MM.1S (cell line): Measurements from ENCODE around the gene RNF32.
"Not testable (repeated sequence)": the region's sequence is repeated elsewhere in the genome, so short reads cannot be mapped to it uniquely, and the experiment has no call there.

Source experiments
- DNase-seq: peaks from one replicate; pipeline ENCODE4 v3.0.0-alpha.2; 2015
- H2AFZ ChIP-seq: fragments of 300-600 bp; sonication (generic); 2 replicates; pipeline ENCODE4 v1.6.0; 2016; ENCODE audit warnings: antibody characterized with exemption, low read length
- H3F3A ChIP-seq: fragments of 300-600 bp; sonication (generic); 2 replicates; pipeline ENCODE4 v1.6.1; 2016; ENCODE audit warnings: mild to moderate bottlenecking, antibody characterized with exemption, low read length, moderate library complexity, mixed read lengths; ENCODE audit not compliant: insufficient read depth
- H3K27ac ChIP-seq: fragments of 300-600 bp; sonication (generic); 2 replicates; pipeline ENCODE4 v1.5.1; 2016; ENCODE audit warnings: mild to moderate bottlenecking, low read length
- H3K27me3 ChIP-seq: fragments of 300-600 bp; sonication (generic); replicated peaks from 2 replicates; pipeline ENCODE4 v1.6.0; 2016; ENCODE audit warnings: low read length; ENCODE audit not compliant: insufficient read depth
- H3K36me3 ChIP-seq: fragments of 300-600 bp; sonication (generic); replicated peaks from 2 replicates; pipeline ENCODE4 v1.6.1; 2016; ENCODE audit warnings: mild to moderate bottlenecking, low read length, mixed read lengths; ENCODE audit not compliant: insufficient read depth
- H3K4me1 ChIP-seq: fragments of 300-600 bp; sonication (generic); 2 replicates; pipeline ENCODE4 v1.6.1; 2016; ENCODE audit warnings: low read length, mixed read lengths
- H3K4me2 ChIP-seq: fragments of 300-600 bp; sonication (generic); 2 replicates; pipeline ENCODE4 v1.6.0; 2016; ENCODE audit warnings: low read depth, low read length
- H3K4me3 ChIP-seq: fragments of 300-600 bp; sonication (generic); 2 replicates; pipeline ENCODE4 v1.5.1; 2016; ENCODE audit warnings: low read length, mixed read lengths
- H3K79me2 ChIP-seq: fragments of 300-600 bp; sonication (generic); 2 replicates; pipeline ENCODE4 v1.6.1; 2016; ENCODE audit warnings: mixed run types, low read length, mixed read lengths
- H3K9ac ChIP-seq: fragments of 300-600 bp; sonication (generic); 2 replicates; pipeline ENCODE4 v1.6.1; 2016; ENCODE audit warnings: low read length, mixed read lengths
- H3K9me2 ChIP-seq: fragments of 300-600 bp; sonication (generic); replicated peaks from 2 replicates; pipeline ENCODE4 v1.6.1; 2016; ENCODE audit warnings: mild to moderate bottlenecking, low read length, mixed read lengths; ENCODE audit not compliant: insufficient read depth
- H3K9me3 ChIP-seq: fragments of 300-600 bp; sonication (generic); replicated peaks from 2 replicates; pipeline ENCODE4 v1.6.1; 2016; ENCODE audit warnings: mild to moderate bottlenecking, low read length, mixed read lengths; ENCODE audit not compliant: insufficient read depth
- H4K20me1 ChIP-seq: fragments of 300-600 bp; sonication (generic); 2 replicates; pipeline ENCODE4 v1.6.1; 2016; ENCODE audit warnings: mild to moderate bottlenecking, low read length, moderate library complexity, mixed read lengths; ENCODE audit not compliant: insufficient read depth
- CTCF ChIP-seq: fragments of 300-600 bp; sonication (generic); IDR thresholded peaks from 2 replicates; pipeline ENCODE4 v1.5.1; 2016; ENCODE audit warnings: antibody characterized with exemption, low read length, mixed read lengths
- EZH2 ChIP-seq: fragments of 300-600 bp; sonication (generic); optimal IDR thresholded peaks from 2 replicates; pipeline ENCODE3; 2017; ENCODE audit warnings: low read depth, mild to moderate bottlenecking, antibody characterized with exemption, low read length, mixed read lengths
- EZH2phosphoT487 ChIP-seq: fragments of 300-600 bp; sonication (generic); IDR thresholded peaks from 2 replicates; pipeline ENCODE4 v1.6.1; 2018; ENCODE audit warnings: antibody characterized with exemption, low read length

The RNF32 gene

DNA sequence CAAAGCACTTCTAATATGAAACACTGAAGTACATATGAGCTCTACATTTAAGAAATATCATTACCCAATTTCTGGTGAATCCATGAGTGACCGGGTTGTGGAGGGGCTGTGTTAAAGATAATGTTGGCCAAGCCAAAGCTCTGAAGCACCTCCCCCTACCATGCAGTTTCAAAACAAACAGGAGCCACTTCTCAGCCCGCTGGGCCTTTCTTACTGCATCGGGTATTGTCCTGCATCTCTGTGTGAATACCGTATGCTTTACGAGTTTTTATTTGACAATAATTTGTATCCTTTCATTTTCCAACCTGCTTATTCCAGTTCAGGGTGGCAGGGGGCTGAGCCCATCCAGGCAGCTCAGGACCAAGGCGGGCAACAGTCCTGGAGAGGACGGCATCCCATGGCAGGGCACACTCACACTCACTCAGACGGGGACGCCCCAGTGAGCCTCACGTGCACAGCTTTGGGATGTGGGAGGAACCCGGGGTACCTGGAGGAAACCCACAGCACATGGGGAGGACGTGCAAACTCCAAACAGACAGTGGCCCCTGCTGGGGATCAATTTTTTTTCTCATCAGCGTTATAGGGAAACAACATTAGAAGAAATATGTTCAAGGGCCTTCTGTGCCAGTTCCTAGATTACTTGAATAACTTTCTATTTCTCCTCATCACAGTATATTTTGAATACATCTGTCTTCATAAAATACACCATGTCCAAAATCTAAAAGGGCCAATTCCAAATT lies 1.9 kb downstream of the RNF32 start:
- Histone ChIP-seq H3K4me1 (peaks cover 11% of the 10 kb centered on the region; the same call in 1 of the 2 replicates), H3K9me2 (no peaks in the 10 kb centered on the region), H3K36me3 (no peaks in the 10 kb centered on the region), H2AFZ (no peak overlapping the region), H3K4me3 (no peak overlapping the region), H3K4me2 (no peak overlapping the region), H4K20me1 (no peaks in the 10 kb centered on the region), H3F3A (peaks cover 8% of the 10 kb centered on the region; the same call in 1 of the 2 replicates), H3K9ac (no peak overlapping the region), H3K27me3 (no peaks in the 10 kb centered on the region), H3K9me3 (no peaks in the 10 kb centered on the region), H3K79me2 (no peaks in the 10 kb centered on the region), H3K27ac (no peak overlapping the region)
- DNase-seq, result no peak
- TF ChIP-seq EZH2 (no peak), EZH2phosphoT487 (no peak), CTCF (no peak)

DNA sequence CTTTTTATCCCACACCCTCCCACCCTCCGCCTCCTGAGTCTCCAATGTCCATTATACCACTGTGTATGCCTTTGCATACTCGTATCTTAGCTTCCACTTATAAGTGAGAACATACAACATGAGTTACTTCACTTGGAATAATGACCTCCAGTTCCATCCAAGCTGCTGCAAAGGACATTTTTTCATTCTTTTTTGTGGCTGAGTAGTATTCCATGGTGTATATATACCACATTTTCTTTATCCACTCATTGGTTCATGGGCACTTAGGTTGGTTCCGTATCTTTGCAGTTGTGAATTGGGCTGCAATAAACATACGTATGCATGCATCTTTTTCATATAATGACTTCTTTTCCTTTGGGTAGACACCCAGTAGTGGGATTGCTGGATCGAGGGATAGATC lies 6.8 kb downstream of the RNF32 start:
- not testable (repeated sequence) for H3K9ac ChIP-seq, H3K4me3 ChIP-seq, H3K4me1 ChIP-seq, H3K9me3 ChIP-seq, H4K20me1 ChIP-seq, H2AFZ ChIP-seq, H3K4me2 ChIP-seq, H3F3A ChIP-seq, H3K36me3 ChIP-seq, H3K27ac ChIP-seq, H3K9me2 ChIP-seq, DNase-seq, H3K27me3 ChIP-seq, H3K79me2 ChIP-seq

DNA sequence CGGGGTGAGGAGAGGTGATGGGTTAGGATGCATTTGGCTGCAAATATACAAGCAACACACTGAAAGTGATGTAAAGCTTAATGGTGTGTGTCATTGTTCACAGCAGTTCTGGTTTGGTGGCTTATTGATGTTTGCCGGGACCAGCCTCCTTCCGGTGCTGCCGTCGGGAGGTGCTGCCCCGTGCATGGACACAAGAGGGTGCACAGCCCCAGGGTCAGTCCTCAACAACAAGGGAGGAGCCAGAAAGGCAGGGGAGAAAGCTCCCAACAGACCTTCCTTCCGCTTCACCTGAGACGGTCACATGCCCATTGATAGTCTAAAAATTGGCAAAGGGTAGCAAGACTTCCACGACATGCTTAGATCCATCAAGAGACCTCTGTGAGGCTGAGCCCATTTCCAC lies 9.5 kb downstream of the RNF32 start:
- Histone ChIP-seq H2AFZ (no peak overlapping the region), H3K9me2 (no peaks in the 10 kb centered on the region), H3K79me2 (no peaks in the 10 kb centered on the region), H3K27ac (no peak overlapping the region), H3K9me3 (no peaks in the 10 kb centered on the region), H3K4me1 (no peaks in the 10 kb centered on the region), H3K4me2 (no peak overlapping the region), H3K9ac (no peak overlapping the region), H4K20me1 (no peaks in the 10 kb centered on the region), H3F3A (no peaks in the 10 kb centered on the region), H3K36me3 (no peaks in the 10 kb centered on the region), H3K27me3 (no peaks in the 10 kb centered on the region), H3K4me3 (no peak overlapping the region)
- DNase-seq, result no peak
- TF ChIP-seq EZH2, result no peak
- TF ChIP-seq CTCF, result no peak
- no peak for TF ChIP-seq EZH2phosphoT487

DNA sequence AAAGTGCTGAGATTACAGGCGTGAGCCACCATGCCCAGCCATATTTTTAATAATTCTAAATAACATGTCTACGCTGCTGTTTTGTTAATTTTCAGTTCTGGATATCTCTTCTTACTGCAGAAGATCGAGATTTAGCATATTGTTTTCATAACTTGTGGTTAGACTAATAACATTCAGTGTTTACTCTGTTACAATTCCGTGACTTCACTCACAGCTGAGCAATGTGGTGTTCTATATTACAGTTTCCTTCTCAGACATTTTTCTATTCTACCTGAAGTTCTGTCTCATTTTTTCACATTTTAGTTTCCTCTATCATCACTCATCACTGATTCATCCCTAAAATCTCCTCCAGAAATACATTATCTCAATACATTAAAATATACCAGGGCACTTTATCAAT lies 10.9 kb downstream of the RNF32 start:
- H3K9me3 ChIP-seq, result no peaks in the 10 kb centered on the region
- H3K27me3 ChIP-seq, result no peaks in the 10 kb centered on the region
- TF ChIP-seq EZH2phosphoT487, result no peak
- no peak for TF ChIP-seq EZH2
- TF ChIP-seq CTCF, result no peak
- no peak overlapping the region for H3K4me3 ChIP-seq
- H3K9me2 ChIP-seq, result no peaks in the 10 kb centered on the region
- H2AFZ ChIP-seq, result no peak overlapping the region
- no peak overlapping the region for H3K27ac ChIP-seq
- no peak overlapping the region for H3K4me2 ChIP-seq
- DNase-seq, result no peak
- no peaks in the 10 kb centered on the region for H3F3A ChIP-seq
- no peak overlapping the region for H3K9ac ChIP-seq
- H3K36me3 ChIP-seq, result no peaks in the 10 kb centered on the region
- H3K79me2 ChIP-seq, result no peaks in the 10 kb centered on the region
- no peaks in the 10 kb centered on the region for H3K4me1 ChIP-seq
- H4K20me1 ChIP-seq, result no peaks in the 10 kb centered on the region
